T follicular helper cell (primary cell): Measurements from ENCODE around the gene ATXN7L1.
"Not testable (repeated sequence)": the region's sequence is repeated elsewhere in the genome, so short reads cannot be mapped to it uniquely, and the experiment has no call there.

Experiments used
- DNase-seq: peaks from one replicate; pipeline ENCODE4 v3.0.0-alpha.2; 2020; ENCODE audit warnings: low read depth

Gene ATXN7L1

DNA sequence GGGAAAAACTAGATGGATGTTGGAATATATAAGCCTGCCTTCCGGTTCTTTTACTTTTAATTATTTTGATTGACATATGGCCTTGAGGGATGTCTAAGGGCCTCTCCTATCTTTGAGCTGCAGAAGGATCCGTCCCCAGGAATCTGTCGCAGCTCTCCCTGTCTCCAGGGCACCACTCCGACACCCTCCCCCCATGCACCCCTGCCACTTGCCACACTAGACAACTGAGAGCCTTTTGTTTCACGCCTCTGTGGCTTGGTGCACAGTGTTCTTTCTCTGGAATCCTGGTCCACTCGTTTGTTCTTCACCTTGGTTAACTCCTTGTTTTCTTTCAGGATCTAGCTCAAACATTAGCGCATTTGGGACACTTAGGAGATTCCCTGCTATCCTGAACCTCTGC, 171.0 kb downstream of the ATXN7L1 start:
- no peak for DNase-seq

DNA sequence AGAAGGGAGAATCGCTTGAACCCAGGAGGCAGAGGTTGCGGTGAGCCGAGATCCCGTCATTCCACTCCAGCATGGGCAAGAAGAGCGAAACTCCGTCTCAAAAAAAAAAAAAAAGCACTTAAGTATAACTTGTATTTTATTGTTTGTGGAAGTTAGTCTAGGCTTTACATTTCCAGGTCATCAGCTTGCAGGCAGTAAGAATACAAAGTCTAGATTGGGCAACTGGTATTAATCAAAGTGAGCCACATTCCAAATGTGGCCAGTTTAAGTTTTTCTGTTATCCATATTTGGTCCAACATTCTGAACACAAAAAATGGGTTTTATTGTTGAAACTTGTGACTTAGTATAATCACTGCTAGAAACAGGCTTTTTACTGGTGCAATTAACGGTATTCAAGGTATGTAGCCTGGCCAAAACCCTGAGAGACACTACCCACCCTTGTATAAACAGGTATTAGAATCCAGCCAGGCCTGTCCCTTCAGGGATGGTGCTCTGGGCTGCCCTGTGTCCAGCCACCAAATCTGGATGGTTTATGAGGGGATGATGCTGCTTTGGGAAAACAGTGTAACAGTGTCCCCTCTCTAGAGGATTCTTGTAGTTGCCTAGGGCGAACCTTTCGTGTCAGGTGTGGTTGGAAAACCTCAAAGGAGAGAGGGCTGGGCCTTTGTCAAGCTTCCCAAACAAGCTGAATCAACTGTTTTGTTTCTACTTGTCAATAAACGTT, 173.0 kb downstream of the ATXN7L1 start:
- no peak for DNase-seq

DNA sequence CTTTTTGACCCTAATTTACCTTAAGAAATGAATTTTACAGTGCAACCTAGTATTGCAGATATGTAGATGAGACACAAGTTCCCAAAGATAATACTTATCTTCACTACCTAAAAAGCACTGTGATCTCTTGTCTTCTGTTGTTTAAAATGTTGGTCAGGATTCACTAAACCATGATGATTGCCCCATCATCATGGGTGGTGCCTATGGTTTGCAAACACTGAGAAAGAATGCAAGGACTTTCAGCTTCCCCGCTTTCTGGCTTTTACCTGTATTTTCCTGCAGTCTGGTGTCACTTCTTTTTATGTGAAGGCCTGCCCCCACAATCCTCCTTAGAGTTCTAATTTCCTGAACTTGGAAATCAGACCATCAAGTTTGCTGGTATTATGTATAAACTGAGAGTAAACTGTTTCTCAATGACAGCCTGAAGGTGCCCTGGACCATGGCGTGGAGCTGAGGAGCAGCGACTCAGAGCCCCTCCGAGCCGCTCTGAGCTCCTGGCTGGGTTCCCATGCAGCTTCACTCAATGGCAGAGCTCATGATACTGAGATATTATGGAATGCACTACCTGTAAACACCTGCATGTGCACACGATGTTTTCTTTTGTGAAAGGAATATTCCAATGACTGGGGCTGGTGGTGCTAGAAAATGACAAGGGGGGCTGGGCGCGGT, 176.7 kb downstream of the ATXN7L1 start:
- no peak for DNase-seq

DNA sequence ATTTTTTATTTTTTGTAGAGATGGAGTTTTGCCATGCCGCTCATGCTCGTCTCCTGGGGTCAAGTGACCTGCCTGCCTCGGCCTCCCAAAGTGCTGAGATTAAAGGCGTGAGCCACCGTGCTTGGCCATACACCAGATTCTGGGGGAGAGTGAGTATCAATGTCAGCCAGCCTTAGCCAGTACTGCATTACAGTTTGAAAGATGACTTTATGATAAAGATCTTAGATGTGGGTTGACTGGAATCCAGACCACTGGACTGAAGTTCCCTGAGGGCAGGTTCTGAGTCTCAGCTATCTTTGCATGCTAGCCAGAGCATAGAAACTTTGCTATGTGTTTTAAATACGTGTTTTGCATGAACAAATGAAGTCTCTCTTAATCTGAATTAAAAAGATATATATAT, 177.9 kb downstream of the ATXN7L1 start:
- no peak for DNase-seq

DNA sequence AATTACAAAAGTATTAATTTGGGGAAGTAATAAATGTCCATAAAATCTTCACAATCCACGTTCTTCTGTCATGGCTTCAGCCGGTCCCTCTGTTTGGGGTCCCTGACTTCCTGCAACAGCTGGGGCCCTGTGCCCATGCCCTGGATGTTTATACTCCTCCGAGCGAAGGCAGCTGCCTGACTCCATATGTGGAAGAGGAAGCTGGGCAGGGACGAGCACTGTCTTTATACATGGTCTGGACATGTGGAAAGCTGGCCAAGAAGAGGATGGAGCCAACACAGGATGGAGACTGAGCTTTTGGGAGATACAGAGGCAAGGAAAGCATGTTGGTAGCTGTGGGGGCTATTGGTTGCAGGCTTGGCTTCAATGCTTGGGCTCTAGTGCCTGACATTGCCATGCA, 178.6 kb downstream of the ATXN7L1 start:
- no peak for DNase-seq

DNA sequence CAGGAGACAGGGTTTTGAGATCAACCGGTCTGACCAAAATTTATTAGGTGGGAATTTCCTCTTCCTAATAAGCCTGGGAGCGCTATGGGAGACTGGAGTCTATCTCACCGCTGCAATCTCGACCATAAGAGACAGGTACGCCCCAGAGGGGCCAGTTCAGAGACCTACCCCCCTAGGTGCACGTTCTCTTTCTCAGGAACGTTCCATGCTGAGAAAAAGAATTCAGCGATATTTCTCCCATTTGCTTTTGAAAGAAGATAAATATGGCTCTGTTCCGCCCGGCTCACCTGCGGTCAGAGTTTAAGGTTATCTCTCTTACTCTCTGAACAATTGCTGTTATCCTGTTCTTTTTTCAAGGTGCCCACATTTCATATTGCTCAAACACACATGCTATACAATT, 179.2 kb downstream of the ATXN7L1 start:
- DNase-seq: not testable (repeated sequence)

DNA sequence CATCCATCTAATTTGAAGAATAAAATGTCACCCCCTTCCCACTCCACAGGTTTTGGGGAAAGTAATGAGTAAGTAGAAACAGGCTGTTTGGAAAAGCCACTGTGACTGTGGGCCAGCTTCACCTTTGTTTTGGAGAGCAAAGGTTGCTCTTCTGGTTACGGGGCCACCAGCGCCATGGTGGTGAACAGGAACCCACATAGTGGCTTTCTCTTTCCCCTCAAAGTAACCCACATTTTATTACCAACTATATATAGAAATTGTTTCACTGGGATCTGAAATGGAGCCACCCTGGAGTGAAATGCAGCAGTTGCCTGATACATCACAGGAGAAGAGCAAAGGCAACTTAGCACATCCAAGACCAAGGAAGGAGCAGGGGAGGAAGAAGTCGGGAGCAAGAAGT, 182.8 kb downstream of the ATXN7L1 start:
- DNase-seq: no peak

DNA sequence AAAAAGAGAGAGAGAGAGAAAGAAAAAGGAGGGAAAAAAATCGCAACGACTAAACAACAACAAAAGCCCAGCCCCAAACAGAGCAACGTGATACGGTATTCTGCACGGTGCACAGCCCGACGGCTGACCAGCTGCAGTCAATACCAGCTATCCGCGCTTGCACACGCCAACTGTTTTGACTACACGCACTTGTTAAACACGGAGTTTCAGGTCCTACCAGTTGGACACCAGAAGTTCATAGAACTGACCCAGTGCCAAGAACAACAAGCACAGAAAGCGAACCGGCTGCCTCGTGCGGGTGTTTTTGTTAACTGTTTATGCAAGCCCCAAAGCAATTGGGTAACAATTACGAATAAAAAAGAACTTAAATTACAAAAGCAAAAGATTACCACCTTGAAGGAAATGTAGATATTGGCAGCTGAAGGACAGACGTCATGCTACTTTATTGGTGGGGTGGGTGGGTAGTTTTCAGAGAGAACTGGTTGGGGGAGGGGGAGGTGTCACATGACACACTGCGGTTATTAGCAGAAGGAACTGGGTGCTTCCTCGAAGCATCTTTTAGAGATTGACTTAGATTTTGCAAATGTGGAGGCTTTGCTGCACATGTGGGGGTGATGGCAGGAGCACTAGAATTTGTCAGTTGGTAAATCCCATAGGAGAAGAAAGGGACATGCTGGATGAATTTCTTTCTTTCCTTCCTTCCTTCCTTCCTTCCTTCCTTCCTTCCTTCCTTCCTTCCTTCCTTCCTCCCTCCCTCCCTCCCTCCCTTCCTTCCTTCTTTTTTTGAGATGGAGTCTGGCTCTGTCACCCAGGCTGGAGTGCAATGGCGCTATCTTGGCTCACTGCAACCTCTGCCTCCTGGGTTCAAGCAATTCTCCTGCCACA, 184.5 kb downstream of the ATXN7L1 start:
- peak; percentile 85 for DNase-seq

DNA sequence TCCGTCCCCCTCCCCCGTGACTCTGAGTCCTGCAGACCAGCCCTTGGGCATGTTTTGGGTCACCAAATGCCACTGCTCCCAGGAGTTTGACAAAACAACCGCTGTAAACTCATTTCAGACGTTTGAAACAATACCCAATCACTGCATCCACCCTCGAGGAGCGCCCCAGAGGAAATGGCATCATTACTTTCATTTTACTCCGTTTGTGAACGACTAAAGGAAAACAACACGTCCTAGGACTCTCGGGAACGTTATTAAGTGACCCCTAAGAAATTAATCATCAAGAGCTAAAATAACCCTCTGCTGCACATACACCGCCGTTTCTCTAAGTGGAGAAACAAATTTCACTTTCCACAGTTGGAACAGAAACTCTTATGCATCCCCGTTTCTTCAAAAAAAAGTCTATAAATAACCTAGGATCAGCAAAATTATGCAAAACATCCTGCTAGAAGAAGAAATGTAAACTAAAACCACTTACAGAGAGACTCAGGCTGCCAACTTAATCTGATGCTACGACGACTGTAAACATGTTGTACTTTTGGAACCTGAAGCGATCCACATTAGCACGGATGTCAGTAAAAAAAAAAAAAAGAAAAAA, 185.2 kb downstream of the ATXN7L1 start:
- peak; percentile 25 for DNase-seq

DNA sequence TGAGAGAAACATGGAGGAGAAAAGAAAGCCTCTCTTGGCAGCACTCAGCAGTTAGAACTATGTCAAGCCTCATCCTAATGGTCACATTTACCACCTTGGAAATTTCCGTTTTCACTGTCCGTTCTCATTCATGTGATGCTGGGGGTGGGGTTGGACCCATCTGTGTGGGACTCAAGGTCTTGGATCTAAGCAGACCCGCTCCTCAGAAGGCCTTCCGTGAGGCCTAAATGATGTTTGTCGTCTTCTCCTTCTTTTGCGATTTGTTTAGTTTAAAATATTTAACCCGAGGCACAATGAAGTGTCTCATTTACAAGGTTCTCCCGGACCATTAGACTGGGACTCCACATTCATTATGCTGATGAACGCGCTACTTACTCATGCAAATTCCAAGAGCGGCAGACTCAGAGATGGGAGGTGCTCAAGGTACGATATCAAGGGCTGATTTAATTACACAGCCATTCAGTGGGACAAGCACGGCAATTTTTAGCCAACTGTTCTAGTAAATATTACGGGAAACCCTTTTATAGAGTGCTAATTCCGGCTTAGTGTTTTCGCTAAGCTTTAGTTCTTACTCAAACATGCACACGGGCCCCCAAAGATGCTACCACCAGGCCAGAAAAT, 186.0 kb downstream of the ATXN7L1 start:
- no peak for DNase-seq

DNA sequence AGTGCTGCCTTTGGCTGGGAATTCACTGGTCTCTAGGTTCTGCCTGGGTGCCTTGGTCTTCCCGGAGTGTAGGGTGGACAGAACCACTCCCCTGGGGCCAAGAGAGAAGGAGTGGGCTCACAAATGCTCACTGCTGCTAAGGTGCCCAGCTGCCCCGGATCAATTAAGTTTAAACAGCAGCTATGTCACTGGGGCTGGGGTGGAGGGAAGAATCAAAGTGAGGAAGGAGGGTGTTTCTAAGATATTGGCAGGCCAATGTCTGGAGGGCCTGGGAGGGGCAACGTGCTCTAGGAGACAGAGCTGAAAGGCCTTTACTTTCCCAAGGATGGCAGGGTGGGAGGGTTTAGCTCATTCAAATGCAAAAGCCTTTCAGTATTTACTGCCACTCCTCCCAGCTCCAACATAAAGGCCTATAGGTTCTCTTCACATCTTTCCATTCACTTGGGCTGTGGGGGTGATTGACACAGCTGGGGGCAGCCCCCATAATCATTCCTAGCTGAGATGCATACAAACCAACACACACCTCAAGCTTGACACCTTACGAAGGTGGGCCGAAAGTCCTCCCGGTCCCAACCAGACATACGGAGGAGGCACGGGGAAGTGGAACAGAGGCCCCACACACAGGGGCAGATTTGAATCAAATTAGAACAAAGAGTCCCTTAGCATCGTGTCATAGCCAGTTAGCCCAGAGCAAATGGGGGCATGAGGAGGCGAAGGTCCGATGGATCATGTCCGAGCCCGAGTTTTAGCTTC, 187.2 kb downstream of the ATXN7L1 start:
- DNase-seq: no peak

DNA sequence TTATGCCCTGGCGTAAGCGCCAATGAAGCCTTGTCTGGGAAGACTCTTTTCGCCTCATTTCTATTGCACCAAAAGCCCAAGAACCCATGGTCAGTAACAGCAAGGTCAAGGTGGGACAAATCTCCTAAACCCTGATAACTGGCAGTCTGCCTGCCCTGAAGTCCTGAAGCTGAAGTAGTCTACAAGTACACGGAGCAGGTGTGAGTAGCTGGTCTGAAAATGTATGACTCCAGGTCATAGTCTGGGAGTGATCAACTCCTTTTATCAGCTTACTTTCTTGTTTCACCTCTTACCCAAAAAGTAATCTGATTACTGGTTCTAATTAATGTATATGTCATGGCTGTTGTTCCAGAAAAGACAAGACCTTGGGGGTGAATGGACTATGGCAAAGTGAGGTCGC, 187.8 kb downstream of the ATXN7L1 start:
- no peak for DNase-seq

DNA sequence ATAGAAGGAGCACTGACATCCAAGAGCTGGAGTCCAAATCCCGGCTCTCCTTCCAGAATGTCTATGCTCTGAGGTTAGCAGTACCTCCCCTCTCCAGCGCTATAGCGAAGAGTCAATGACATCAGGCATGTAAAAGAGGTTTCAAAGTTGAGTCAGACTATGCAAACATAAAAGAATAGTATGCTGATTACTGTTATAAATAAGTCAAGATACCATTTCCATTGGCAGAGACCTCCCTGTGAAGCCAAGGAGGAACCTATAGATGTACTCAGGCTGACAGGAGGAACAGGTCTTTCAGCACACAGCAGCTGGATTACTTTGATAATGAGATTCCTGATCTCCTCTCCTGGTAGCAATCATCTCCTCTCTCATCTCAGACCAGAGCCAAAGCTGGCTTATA, 191.2 kb downstream of the ATXN7L1 start:
- DNase-seq: no peak

DNA sequence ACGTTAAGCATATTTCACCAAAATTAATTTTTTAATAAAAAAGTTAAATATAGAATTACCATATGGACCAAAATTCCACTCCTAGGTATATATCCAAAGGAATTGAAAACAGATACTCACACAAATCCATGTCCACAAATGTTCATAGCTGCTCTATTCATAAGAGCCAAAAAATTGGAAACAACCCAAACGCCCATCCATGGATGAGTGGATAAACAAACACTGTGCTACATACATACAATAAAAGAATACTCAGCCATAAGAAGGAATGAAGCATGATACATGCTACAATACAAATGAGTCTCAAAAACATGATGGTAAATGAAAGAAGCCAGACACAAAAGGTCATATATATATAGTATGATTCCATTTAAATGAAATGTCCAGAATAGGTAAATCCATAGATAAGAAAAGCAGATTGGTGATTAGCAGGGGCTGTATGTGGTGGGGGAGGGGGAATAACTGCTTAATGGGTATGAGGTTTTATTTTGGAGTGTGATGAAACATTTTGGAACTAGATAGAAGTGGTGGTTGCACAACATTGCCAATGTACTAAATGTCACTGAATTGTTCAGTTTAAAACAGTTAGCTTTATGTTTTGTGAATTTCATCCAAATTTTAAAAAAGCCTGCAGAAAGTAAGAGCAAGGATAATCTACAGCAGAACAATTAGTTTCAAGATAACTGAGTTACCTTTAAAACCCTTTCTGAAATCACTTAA, 193.9 kb downstream of the ATXN7L1 start:
- no peak for DNase-seq

DNA sequence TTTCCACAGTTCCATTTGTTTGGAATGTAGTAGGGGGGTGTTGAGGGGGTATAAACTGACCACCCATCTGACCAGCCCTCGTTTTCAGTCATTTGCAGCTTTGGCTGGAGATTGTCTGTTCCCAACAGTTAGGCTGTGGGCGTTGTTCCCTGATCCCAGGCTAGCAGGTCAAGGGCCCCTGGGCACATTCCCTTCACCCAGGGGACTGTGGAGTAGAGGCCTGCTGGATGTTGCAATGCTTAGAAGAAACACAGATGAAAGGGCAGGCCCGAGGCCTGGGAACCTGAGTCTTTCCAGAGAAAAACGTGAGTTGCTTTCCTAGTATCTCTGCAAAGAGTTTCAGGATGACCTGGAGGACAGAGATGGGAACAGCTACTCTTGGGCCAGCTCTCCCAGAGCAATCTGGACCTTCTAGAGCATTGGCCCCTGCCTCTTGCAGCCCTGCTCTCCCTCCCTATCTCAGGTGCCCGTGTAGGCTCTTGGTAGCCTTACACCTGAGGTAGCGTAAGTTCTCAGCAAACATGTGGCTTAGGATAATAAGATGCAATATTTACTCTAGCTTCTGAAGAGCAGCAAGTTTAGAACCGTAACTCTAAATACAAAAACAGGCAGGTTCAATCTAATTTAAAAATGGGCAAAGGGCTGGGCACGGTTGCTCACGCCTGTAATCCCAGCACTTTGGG, 195.8 kb downstream of the ATXN7L1 start:
- DNase-seq: no peak

DNA sequence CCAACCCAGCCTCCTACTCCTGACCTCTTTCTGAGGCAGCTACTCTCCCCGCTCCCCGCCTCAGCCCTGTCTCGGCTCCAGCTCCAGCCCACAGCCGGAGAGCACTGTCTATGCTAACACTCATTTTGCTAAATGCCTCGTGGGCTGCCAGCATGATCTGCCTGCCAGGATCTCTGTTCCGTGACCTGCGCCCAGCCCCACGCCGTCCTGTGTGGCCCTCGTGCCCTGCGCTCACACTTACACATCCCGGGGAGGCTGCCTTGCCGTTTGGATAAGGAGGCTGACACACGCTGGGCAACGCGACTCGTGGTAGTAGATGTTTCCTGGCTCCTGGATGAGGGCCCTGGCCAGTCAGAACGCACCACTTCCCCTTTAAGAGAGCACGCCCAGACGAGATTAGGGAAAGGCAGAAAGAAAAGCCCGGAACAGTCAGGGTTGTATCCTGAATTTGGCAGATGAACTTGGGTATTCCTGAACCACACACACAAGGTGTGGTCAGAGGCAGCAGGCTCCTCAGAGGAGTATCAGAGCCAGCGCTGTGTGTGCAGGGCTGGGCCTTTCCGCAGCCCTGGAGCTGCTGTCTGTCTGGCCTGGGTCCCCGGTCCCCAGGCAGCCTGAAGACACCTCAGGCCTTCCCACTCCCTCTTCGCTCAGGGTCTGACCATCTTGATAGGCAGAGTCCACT, 197.4 kb downstream of the ATXN7L1 start:
- DNase-seq: no peak

DNA sequence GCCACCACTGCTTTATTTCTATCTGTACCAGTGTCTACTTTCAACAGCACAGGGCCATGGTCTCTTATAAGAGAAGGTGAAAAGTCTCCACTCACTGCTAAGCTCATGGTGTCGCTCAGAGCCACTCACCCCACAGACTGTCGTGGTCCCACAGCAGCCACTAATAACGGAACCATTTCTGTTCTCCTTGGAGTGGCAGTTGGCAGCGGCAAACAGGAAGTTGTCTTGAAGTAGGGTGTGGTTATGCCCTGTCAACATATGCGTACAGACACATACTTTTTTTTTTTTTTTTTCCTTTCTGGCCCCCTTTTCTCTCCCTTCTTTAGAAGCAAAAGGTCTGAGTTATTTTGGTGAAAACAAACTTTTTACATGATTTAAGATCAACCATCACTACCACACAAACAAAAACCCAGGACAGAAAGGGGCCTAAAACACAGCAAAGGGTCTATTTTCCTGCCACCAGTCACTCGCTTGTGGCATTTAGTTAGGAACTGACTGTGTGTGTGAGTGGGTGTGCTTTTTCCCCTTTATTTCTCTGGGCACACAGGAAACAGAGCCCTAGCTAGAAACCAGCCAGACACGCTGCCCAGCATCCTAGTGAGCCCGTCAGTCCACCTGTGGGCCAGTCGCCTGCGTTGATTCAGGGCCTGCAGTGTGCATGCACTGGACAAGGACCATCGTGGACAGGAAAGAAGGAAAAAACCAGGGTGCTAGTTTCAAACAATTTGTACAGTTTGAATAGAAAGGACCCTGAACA, 198.4 kb downstream of the ATXN7L1 start:
- DNase-seq: peak; percentile 54

DNA sequence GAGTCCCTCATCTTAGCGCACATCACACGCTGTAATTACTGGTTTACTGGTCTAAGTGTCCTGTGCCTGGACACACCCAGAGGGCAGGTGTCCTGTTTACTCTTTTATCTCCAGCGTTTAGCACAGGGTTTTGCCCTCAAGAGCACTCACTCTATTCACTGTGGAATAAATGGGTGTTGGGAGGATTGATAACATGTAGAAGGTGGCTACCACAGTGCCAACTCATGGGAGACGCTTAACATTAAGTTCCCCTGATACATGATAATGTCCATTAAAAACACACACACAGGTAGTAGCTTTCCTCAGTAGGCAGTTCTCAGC, 199.0 kb downstream of the ATXN7L1 start:
- no peak for DNase-seq

DNA sequence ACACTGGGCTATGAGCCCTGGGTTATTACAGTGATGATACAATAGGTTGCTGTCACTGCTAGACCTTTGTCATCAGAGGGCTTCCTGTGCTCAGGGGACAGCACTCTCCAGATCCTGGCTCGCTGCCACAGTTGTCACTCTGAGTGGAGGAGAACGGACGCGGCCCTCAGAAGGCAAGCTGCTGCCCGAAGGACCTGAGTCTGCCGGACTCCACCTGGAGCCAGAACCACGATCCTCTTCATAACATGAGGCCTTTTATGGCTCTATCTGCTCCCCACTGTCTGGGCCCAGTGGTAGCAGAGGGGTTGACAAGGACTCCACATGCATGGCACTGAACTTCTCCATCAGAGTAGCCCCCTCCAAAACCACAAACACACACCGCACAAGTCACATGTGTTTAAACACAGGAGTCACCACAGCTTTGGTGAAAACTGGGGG, 200.4 kb downstream of the ATXN7L1 start:
- peak; percentile 43 for DNase-seq
